Endothelial cell of umbilical vein (primary cell): ENCODE results near the gene SULT1A2. TPM values are rescaled to one million over a fixed set of nuclear protein-coding genes. Genes with fewer than 3 reads are reported as not detected.
"Not testable (repeated sequence)": the region's sequence is repeated elsewhere in the genome, so short reads cannot be mapped to it uniquely, and the experiment has no call there.

ENCODE experiments used
- BruUV-seq: library from RNA; stranded (reverse); fragments of 400-500 nt; replicated peaks from 2 replicates; lab custom pipeline; 2021; lab: Mats Ljungman, UMichigan
- CTCF ChIA-PET: fragments of 300-600, 350-600 bp; sonication (Branson Sonifier 250); formaldehyde crosslinking; loops from one replicate; lab custom pipeline; 2021; ENCODE audit warnings: antibody characterized with exemption, inconsistent platforms; lab: Charles Lee
- POLR2A ChIA-PET: fragments of 300-600, 350-600 bp; sonication (Branson Sonifier 250); formaldehyde crosslinking; loops from one replicate; lab custom pipeline; 2021; ENCODE audit warnings: antibody characterized with exemption, inconsistent platforms; lab: Charles Lee
- DNase-seq: peaks from one replicate; pipeline ENCODE4 v3.0.0-alpha.2; 2011; ENCODE audit warnings: low read depth, low spot score
- FAIRE-seq: peaks from 2 replicates; lab custom pipeline; 2011; peaks lifted over from hg19 to GRCh38; lab: Jason Lieb, UNC
- H2AFZ ChIP-seq: 2 replicates; pipeline ENCODE4 v1.6.0; 2012; ENCODE audit warnings: low read depth, low read length, control low read depth, inconsistent platforms
- H3K27ac ChIP-seq: 2 replicates; pipeline ENCODE4 v1.5.1; 2011; ENCODE audit warnings: low read depth, mild to moderate bottlenecking, control low read depth, low read length, moderate library complexity; ENCODE audit not compliant: insufficient read depth
- H3K27me3 ChIP-seq, 2 experiments: 2 replicates each; pipeline versions ENCODE4 v1.6.0 to v1.6.1; 2011; ENCODE audit warnings: low read length in 2 of 2, mixed read lengths in 1 of 2; ENCODE audit not compliant: control insufficient read depth in 2 of 2, insufficient read depth in 2 of 2
- H3K36me3 ChIP-seq, 2 experiments: 2 replicates in 1 of 2; 3 replicates in 1 of 2; pipeline ENCODE4 v1.5.1; 2011; ENCODE audit warnings: low read length in 2 of 2, mild to moderate bottlenecking in 1 of 2, moderate library complexity in 1 of 2; ENCODE audit not compliant: control insufficient read depth in 2 of 2, insufficient read depth in 2 of 2; ENCODE audit errors: extremely low read depth in 1 of 2
- H3K4me1 ChIP-seq: 3 replicates; pipeline ENCODE4 v1.5.1; 2011; ENCODE audit warnings: mild to moderate bottlenecking, low read length; ENCODE audit not compliant: control insufficient read depth, insufficient read depth; ENCODE audit errors: extremely low read depth
- H3K4me2 ChIP-seq: 2 replicates; pipeline ENCODE4 v1.6.1; 2011; ENCODE audit warnings: low read length, control low read depth, mixed read lengths; ENCODE audit not compliant: insufficient read depth
- H3K4me3 ChIP-seq, 3 experiments: fragments of 200-600 bp in 1 of 3; sonication (generic), shearing (Covaris generic) in 1 of 3; replicated peaks in 1 of 3; 2 replicates each; pipeline ENCODE4 v1.5.1; 2011 to 2016; ENCODE audit warnings: control low read depth in 3 of 3, low read length in 3 of 3, mild to moderate bottlenecking in 2 of 3, inconsistent platforms in 1 of 3, low read depth in 1 of 3, moderate library complexity in 1 of 3; ENCODE audit not compliant: insufficient read depth in 1 of 3
- H3K79me2 ChIP-seq: 2 replicates; pipeline ENCODE4 v1.6.0; 2012; ENCODE audit warnings: low read length, inconsistent platforms; ENCODE audit not compliant: control insufficient read depth, insufficient read depth
- H3K9ac ChIP-seq: replicated peaks from 2 replicates; pipeline ENCODE3; 2011; ENCODE audit warnings: low read length, control low read depth; ENCODE audit not compliant: insufficient read depth; ENCODE audit errors: extremely low read depth
- H3K9me1 ChIP-seq: replicated peaks from 3 replicates; pipeline ENCODE4 v1.6.0; 2011; ENCODE audit warnings: mild to moderate bottlenecking, low read length; ENCODE audit not compliant: control insufficient read depth, insufficient read depth; ENCODE audit errors: extremely low read depth
- H3K9me3 ChIP-seq: replicated peaks from 2 replicates; pipeline ENCODE4 v1.5.1; 2012; ENCODE audit warnings: low read length, inconsistent platforms; ENCODE audit not compliant: control insufficient read depth, insufficient read depth
- H4K20me1 ChIP-seq: replicated peaks from 2 replicates; pipeline ENCODE3; 2011; ENCODE audit warnings: mild to moderate bottlenecking, low read length; ENCODE audit not compliant: control insufficient read depth, insufficient read depth; ENCODE audit errors: extremely low read depth
- dilution Hi-C: fragments of 300-500 bp; cut with MboI; formaldehyde crosslinking; loops from one replicate; pipeline ENCODE4 v1.15.0; 2019; ENCODE audit warnings: low sequenced_read_pairs; ENCODE audit not compliant: extremely low pct_ligation_motif_present
- intact Hi-C: fragments of 100-400 bp; cut with micrococcal nuclease; formaldehyde crosslinking; loops from one replicate; pipeline ENCODE4 v1.10.0; 2022
- polyA plus RNA-seq, 4 experiments: library from polyadenylated mRNA; depleted of rRNA in 3 of 4; stranded (reverse) in 3 of 4; unstranded in 1 of 4; fragments of >200 nt; gene quantifications; 2 replicates each; pipeline versions ENCODE4 v1.2.1 to v1.2.3, GENCODE V29; 2011 to 2012; ENCODE audit warnings: missing spikeins in 1 of 4
- total RNA-seq: library from RNA; stranded (reverse); gene quantifications from 2 replicates; pipeline ENCODE4 v1.2.3, GENCODE V29; 2021

The SULT1A2 gene
- total and polyA plus RNA-seq, 2 donors (not counting 3 experiments of a cell fraction or from before 2014, with no cell fraction given), result not detected

- H3K4me1 ChIP-seq, H3K27ac ChIP-seq: not testable (repeated sequence)
These were observed 40.9 kb upstream of the SULT1A2 start, which contains the start of gene NPIPB8 for GRCh38 chr16:28637765-28638164. TSS of gene NPIPB8 (plus strand) at chr16:28638065. CDS start at chr16:28638361, 296 bp downstream.

GRCh38 chr16:28636093-28636823 is 39.4 kb upstream of the SULT1A2 start:
- H3K9me1 ChIP-seq, H4K20me1 ChIP-seq, H3K27ac ChIP-seq, H3K79me2 ChIP-seq, H3K9ac ChIP-seq, H3K9me3 ChIP-seq, H3K36me3 ChIP-seq, POLR2A ChIA-PET, CTCF ChIA-PET, H3K4me3 ChIP-seq, H2AFZ ChIP-seq, dilution Hi-C loops, H3K27me3 ChIP-seq, FAIRE-seq, BruUV-seq, H3K4me1 ChIP-seq, H3K4me2 ChIP-seq: not testable (repeated sequence)
- intact Hi-C loops, result loop anchor here (10.0 kb wide), 1 partner anchor 61 kb away; no protein-coding TSS in a partner anchor
- DNase-seq, result peak; percentile 39

More at GRCh38 chr16:28637765-28638164, 40.9 kb upstream of the SULT1A2 start, which contains the start of gene NPIPB8:
- H3K9me1 ChIP-seq, H3K4me2 ChIP-seq, BruUV-seq, H4K20me1 ChIP-seq, H3K9ac ChIP-seq, H2AFZ ChIP-seq, FAIRE-seq, H3K79me2 ChIP-seq, POLR2A ChIA-PET, H3K36me3 ChIP-seq, dilution Hi-C loops, H3K27me3 ChIP-seq, H3K4me3 ChIP-seq, H3K9me3 ChIP-seq, CTCF ChIA-PET, DNase-seq: not testable (repeated sequence)
- intact Hi-C loops, result loop anchor here (10.0 kb wide), 1 partner anchor 63 kb away; no protein-coding TSS in a partner anchor

GRCh38 chr16:28630905-28631304 is 34.1 kb upstream of the SULT1A2 start:
- POLR2A ChIA-PET, H3K9ac ChIP-seq, BruUV-seq, H3K27me3 ChIP-seq, H4K20me1 ChIP-seq, FAIRE-seq, H3K36me3 ChIP-seq, H2AFZ ChIP-seq, H3K4me3 ChIP-seq, dilution Hi-C loops, H3K4me2 ChIP-seq, DNase-seq, H3K79me2 ChIP-seq, CTCF ChIA-PET, H3K4me1 ChIP-seq, H3K27ac ChIP-seq, H3K9me3 ChIP-seq, H3K9me1 ChIP-seq: not testable (repeated sequence)
- intact Hi-C loops, result loop anchor here (10.0 kb wide), 1 partner anchor 56 kb away; no protein-coding TSS in a partner anchor
